Body of pancreas (tissue), 4 donors: ENCODE results near the gene LTBR. TPM values are rescaled to one million over a fixed set of nuclear protein-coding genes. Genes with fewer than 3 reads are reported as not detected.
A peak's percentile ranks its signal among the peaks of the same experiment; 100 is the strongest.

ENCODE experiments used
- ATAC-seq: fragments of 150-250 bp; one replicate; pipeline ENCODE4 v1.9.1; 2016
- DNase-seq, 4 donors: peaks; one replicate each; pipeline ENCODE4 v3.0.0-alpha.2; 2019
- H3K27ac ChIP-seq, 4 donors: fragments of 200-600 bp; sonication (generic); 1 replicate in 3 of 4; 2 replicates in 1 of 4; pipeline versions ENCODE4 v1.5.1 to v1.6.1; 2016 to 2019; ENCODE audit warnings: mild to moderate bottlenecking in 1 of 4, mixed read lengths in 1 of 4, moderate library complexity in 1 of 4
- H3K27me3 ChIP-seq, 2 donors: fragments of 200-600 bp; sonication (generic); one replicate each; pipeline ENCODE4 v1.6.0; 2016; ENCODE audit warnings: mild to moderate bottlenecking in 1 of 2
- H3K36me3 ChIP-seq, 2 donors: fragments of 200-600 bp; sonication (generic); replicated peaks in 1 of 2; 2 replicates each; pipeline ENCODE4 v1.5.1; 2016; ENCODE audit warnings: low read depth in 2 of 2; ENCODE audit not compliant: insufficient read depth in 1 of 2
- H3K4me1 ChIP-seq: fragments of 200-600 bp; sonication (generic); one replicate; pipeline ENCODE4 v1.6.0; 2016
- H3K4me3 ChIP-seq, 2 donors: fragments of 200-600 bp; sonication (generic); 1 replicate in 1 of 2; 2 replicates in 1 of 2; pipeline ENCODE4 v1.5.1; 2016 to 2019
- H3K9me3 ChIP-seq, 3 donors: fragments of 200-600 bp; sonication (generic); 1 replicate in 2 of 3; 2 replicates in 1 of 3; pipeline ENCODE4 v1.5.1; 2016
- POLR2A ChIP-seq, 3 donors: fragments of 450-650 bp; IDR thresholded peaks; one replicate each; pipeline ENCODE4 v1.6.1; 2016; ENCODE audit warnings: antibody characterized with exemption in 3 of 3, mild to moderate bottlenecking in 2 of 3
- WGBS, 2 donors: methylation state at CpG; one replicate each; pipeline ENCODE4 v1.1.5; 2017; 5-methylcytosine and 5-hydroxymethylcytosine counted together
- intact Hi-C: fragments of 100-400 bp; cut with DNase I; formaldehyde crosslinking; loops from one replicate; pipeline ENCODE4 v1.15.1; 2023
- total RNA-seq, 2 donors: library from RNA; depleted of rRNA; stranded (reverse); fragments of >200 nt; gene quantifications; one replicate each; pipeline ENCODE4 v1.1.0, GENCODE V29; 2016
- TF ChIP-seq, protein P1 (sequence below), 7 experiments: fragments of 450-650 bp in 4 of 7; fragments of 200-600 bp in 3 of 7; sonication (generic) in 3 of 7; IDR thresholded peaks; one replicate each; pipeline ENCODE4 v1.5.1; 2016 to 2019; ENCODE audit warnings: antibody characterized with exemption in 7 of 7

LTBR gene
- total RNA-seq, 2 donors from 2014 or later = 111 to 173 TPM

- peak; percentile 86 to 93 (median 91) for DNase-seq
- Histone ChIP-seq H3K36me3 (no peaks in the 10 kb centered on the region), H3K27me3 (no peaks in the 10 kb centered on the region), H3K4me1 (peaks cover 32% of the 10 kb centered on the region), H3K27ac (peak overlapping the region in 3 of 4 donors; percentile 4 to 20 (median 14)), H3K4me3 (no peak overlapping the region), H3K9me3 (no peaks in the 10 kb centered on the region)
- 1 to 4% methylated on average over 7 to 9 of the region's 9 CpGs for WGBS, 2 donors
- peak; percentile 98 for ATAC-seq
- TF ChIP-seq, protein P1, sequence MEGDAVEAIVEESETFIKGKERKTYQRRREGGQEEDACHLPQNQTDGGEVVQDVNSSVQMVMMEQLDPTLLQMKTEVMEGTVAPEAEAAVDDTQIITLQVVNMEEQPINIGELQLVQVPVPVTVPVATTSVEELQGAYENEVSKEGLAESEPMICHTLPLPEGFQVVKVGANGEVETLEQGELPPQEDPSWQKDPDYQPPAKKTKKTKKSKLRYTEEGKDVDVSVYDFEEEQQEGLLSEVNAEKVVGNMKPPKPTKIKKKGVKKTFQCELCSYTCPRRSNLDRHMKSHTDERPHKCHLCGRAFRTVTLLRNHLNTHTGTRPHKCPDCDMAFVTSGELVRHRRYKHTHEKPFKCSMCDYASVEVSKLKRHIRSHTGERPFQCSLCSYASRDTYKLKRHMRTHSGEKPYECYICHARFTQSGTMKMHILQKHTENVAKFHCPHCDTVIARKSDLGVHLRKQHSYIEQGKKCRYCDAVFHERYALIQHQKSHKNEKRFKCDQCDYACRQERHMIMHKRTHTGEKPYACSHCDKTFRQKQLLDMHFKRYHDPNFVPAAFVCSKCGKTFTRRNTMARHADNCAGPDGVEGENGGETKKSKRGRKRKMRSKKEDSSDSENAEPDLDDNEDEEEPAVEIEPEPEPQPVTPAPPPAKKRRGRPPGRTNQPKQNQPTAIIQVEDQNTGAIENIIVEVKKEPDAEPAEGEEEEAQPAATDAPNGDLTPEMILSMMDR (IDR thresholded peaks at IDR 0.05) = peak; percentile 75 to 96 (median 94)
- no peak for TF ChIP-seq POLR2A (IDR thresholded peaks at IDR 0.05)
- intact Hi-C loops = no loop called here
These were observed 39.5 kb downstream of the LTBR start for GRCh38 chr12:6423267-6424007.

DNA sequence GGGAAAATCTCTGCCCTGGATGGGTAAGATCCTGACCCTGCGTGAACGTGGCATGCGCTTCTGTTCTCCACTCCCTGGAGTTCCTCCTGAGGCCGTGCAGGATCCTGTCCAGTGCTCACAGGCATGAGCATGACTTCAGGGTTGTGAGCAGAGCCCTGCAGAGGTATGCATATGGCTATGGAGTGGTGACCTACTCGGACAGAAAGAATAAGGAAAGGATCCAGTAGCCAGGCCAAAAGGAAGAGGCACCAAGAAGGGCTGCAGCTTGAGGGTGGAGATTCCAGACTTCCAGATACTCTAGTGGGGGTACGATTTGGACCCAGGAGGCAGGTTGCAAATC lies 40.0 kb downstream of the LTBR start:
- intact Hi-C loops = no loop called here
- Histone ChIP-seq H3K27ac (peak overlapping the region in 3 of 4 donors; percentile 4 to 20 (median 14)), H3K4me1 (peaks cover 27% of the 10 kb centered on the region), H3K27me3 (no peaks in the 10 kb centered on the region), H3K9me3 (no peaks in the 10 kb centered on the region), H3K4me3 (no peak overlapping the region), H3K36me3 (no peaks in the 10 kb centered on the region)
- TF ChIP-seq, protein P1 (IDR thresholded peaks at IDR 0.05) = no peak
- TF ChIP-seq POLR2A (IDR thresholded peaks at IDR 0.05) = no peak
- DNase-seq (no peak), ATAC-seq (peak; percentile 31)
- WGBS, 2 donors = 31 to 61% methylated on average over 2 to 6 of the region's 6 CpGs

DNA sequence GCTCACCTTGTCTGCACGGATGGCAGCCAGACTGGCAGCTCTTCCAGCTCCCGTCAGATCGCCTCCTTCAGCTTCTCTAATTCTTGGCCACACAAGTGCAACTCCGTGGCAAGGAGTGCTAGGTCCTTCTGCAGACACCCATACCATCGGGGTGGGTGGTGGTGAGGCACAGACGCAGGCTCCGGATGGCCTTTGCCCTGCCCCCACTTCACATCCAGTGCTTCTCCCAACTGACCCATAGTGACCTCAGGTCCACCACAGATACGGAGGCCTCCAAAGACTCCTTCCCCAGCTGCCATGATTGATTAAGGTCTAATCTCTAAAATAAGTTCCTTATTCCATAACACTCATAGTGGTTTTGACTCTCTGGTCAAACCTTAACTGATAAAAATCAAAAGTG lies 40.9 kb downstream of the LTBR start:
- H3K27ac ChIP-seq = no peak overlapping the region
- 80 to 83% methylated on average over 8 of the region's 8 CpGs for WGBS, 2 donors
- H3K36me3 ChIP-seq = no peaks in the 10 kb centered on the region
- DNase-seq (no peak), ATAC-seq (no peak)
- no peak overlapping the region for H3K4me3 ChIP-seq
- intact Hi-C loops = loop anchor here (5.0 kb wide), 2 partner anchors 37 to 117 kb away; no protein-coding TSS in a partner anchor
- no peaks in the 10 kb centered on the region for H3K9me3 ChIP-seq
- no peak for TF ChIP-seq POLR2A (IDR thresholded peaks at IDR 0.05)
- TF ChIP-seq, protein P1 (IDR thresholded peaks at IDR 0.05) = no peak
- H3K27me3 ChIP-seq = no peaks in the 10 kb centered on the region
- H3K4me1 ChIP-seq = peaks cover 19% of the 10 kb centered on the region

DNA sequence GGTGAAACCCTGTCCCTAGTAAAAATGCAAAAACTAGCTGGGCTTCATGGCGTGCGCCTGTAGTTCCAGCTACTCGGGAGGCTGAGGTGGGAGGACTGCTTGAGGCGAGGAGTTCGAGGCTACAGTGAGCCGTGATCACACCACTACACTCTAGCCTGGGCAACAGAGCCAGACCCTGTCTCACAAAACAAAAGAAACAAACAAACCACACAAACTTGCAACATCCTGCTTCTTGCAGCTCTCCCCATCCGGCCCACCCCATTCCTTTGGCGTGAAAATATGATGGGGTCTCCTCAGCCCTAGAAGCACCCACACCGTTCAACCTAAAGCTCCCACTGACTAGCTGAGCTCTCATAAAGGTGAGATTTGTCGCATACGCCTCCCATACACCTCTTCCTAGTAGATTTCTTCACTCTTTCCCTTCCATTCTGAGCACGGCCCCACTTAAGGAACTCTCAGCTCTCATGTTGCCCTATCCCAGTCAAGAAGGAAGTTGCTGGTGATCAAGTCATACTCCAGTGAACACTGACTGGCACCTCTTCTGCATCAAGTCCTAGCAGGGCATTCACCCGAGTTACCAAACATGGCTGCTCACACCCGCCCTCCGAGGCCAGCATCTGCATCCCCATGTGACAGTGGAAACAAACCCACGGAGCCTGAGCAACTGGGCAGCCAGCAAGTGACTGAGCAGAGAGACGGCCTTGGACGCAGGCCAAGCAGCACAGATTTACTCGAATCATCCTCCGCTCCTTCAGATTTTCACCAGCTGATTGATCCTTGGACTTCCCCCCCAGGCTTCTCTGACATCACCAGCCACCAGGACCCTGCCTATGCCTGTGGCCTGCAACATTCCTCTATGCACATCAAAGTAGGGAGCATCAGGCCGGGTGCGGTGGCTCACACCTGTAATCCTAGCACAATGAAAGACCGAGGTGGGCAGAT lies 41.9 kb downstream of the LTBR start:
- ATAC-seq (no peak), DNase-seq (no peak)
- H3K4me1 ChIP-seq = peaks cover 14% of the 10 kb centered on the region
- H3K27me3 ChIP-seq = no peaks in the 10 kb centered on the region
- no peak overlapping the region for H3K4me3 ChIP-seq
- TF ChIP-seq, protein P1 (IDR thresholded peaks at IDR 0.05) = no peak
- no peak for TF ChIP-seq POLR2A (IDR thresholded peaks at IDR 0.05)
- no peak overlapping the region for H3K27ac ChIP-seq
- 77 to 80% methylated on average over 23 of the region's 23 CpGs for WGBS, 2 donors
- H3K36me3 ChIP-seq = no peaks in the 10 kb centered on the region
- no peaks in the 10 kb centered on the region for H3K9me3 ChIP-seq
- intact Hi-C loops = loop anchor here (5.0 kb wide), 2 partner anchors 36 to 116 kb away; no protein-coding TSS in a partner anchor
